PC-3 (cell line): ENCODE measurements around the gene CLASP1. TPM values are rescaled to one million over a fixed set of nuclear protein-coding genes. Genes with fewer than 3 reads are reported as not detected.

Source experiments
- ATAC-seq: fragments of 200-7000 bp; cut with Tn5 transposase; 2 replicates; pipeline ENCODE4 v1.9.1; 2020; ENCODE audit warnings: mild to moderate bottlenecking, moderate library complexity
- BruUV-seq: library from RNA; stranded (reverse); fragments of 400-500 nt; replicated peaks from 2 replicates; lab custom pipeline; 2021; lab: Mats Ljungman, UMichigan
- CTCF ChIA-PET: fragments of 300-600 bp; sonication (Branson Sonifier 250); formaldehyde crosslinking; loops from one replicate; lab custom pipeline; 2022; ENCODE audit warnings: antibody characterized with exemption; lab: Charles Lee
- POLR2A ChIA-PET: fragments of 300-600 bp; sonication (Branson Sonifier 250); formaldehyde crosslinking; loops from one replicate; lab custom pipeline; 2022; ENCODE audit warnings: antibody characterized with exemption; ENCODE audit not compliant: unreplicated experiment; lab: Charles Lee
- DNase-seq: peaks from one replicate; pipeline ENCODE4 v3.0.0-alpha.2; 2015
- H2AFZ ChIP-seq: fragments of 300-600 bp; sonication (generic); 2 replicates; pipeline ENCODE4 v1.6.0; 2016; ENCODE audit warnings: antibody characterized with exemption, low read length
- H3F3A ChIP-seq: fragments of 300-600 bp; sonication (generic); one replicate; pipeline ENCODE4 v1.6.0; 2017; ENCODE audit warnings: antibody characterized with exemption, low read length, control low read depth, mild to moderate bottlenecking; ENCODE audit not compliant: unreplicated experiment
- H3K27ac ChIP-seq: fragments of 300-600 bp; sonication (generic); 2 replicates; pipeline ENCODE4 v1.5.1; 2016; ENCODE audit warnings: mild to moderate bottlenecking, low read length
- H3K27me3 ChIP-seq: fragments of 300-600 bp; sonication (generic); 2 replicates; pipeline ENCODE4 v1.6.1; 2016; ENCODE audit warnings: low read length, mixed read lengths
- H3K36me3 ChIP-seq: fragments of 300-600 bp; sonication (generic); 2 replicates; pipeline ENCODE4 v1.6.1; 2016; ENCODE audit warnings: low read depth, mixed run types, low read length, mixed read lengths
- H3K4me1 ChIP-seq: fragments of 300-600 bp; sonication (generic); 2 replicates; pipeline ENCODE4 v1.5.1; 2016; ENCODE audit warnings: low read length; ENCODE audit not compliant: insufficient read depth
- H3K4me2 ChIP-seq: fragments of 300-600 bp; sonication (generic); 2 replicates; pipeline ENCODE4 v1.6.0; 2016; ENCODE audit warnings: low read length
- H3K4me3 ChIP-seq: fragments of 300-600 bp; sonication (generic); 2 replicates; pipeline ENCODE4 v1.5.1; 2016; ENCODE audit warnings: mild to moderate bottlenecking, low read length, mixed read lengths
- H3K79me2 ChIP-seq: fragments of 300-600 bp; sonication (generic); 2 replicates; pipeline ENCODE4 v1.6.1; 2017; ENCODE audit warnings: low read length, mixed read lengths
- H3K9ac ChIP-seq: fragments of 300-600 bp; sonication (generic); 2 replicates; pipeline ENCODE4 v1.6.0; 2016; ENCODE audit warnings: mild to moderate bottlenecking, low read length
- H3K9me2 ChIP-seq: fragments of 300-600 bp; sonication (generic); replicated peaks from 2 replicates; pipeline ENCODE4 v1.6.1; 2016; ENCODE audit warnings: mixed run types, low read length, mixed read lengths
- H3K9me3 ChIP-seq: fragments of 300-600 bp; sonication (generic); 2 replicates; pipeline ENCODE4 v1.6.1; 2016; ENCODE audit warnings: low read length, mixed read lengths
- H4K20me1 ChIP-seq: fragments of 300-600 bp; sonication (generic); 2 replicates; pipeline ENCODE4 v1.6.1; 2016; ENCODE audit warnings: low read length, mixed read lengths
- EZH2 ChIP-seq: fragments of 300-600 bp; sonication (generic); IDR thresholded peaks from one replicate; pipeline ENCODE4 v1.6.1; 2017; ENCODE audit warnings: antibody characterized with exemption, mild to moderate bottlenecking, low read length; ENCODE audit not compliant: unreplicated experiment
- EZH2phosphoT487 ChIP-seq: fragments of 300-600 bp; sonication (generic); IDR thresholded peaks from 2 replicates; pipeline ENCODE4 v1.6.1; 2018; ENCODE audit warnings: mild to moderate bottlenecking, antibody characterized with exemption, low read length, borderline replicate concordance
- intact Hi-C: fragments of 100-400 bp; cut with micrococcal nuclease; formaldehyde crosslinking; loops from 2 replicates; pipeline ENCODE4 v1.9.0; 2023
- total RNA-seq: library from RNA; depleted of rRNA; stranded (reverse); fragments of >200 nt; gene quantifications from 2 replicates; pipeline ENCODE4 v1.2.3, GENCODE V29; 2014
- TF ChIP-seq, protein P1 (sequence below): fragments of 300-600 bp; sonication (generic); conservative IDR thresholded peaks from 2 replicates; pipeline ENCODE4 v1.5.1; 2017; ENCODE audit warnings: antibody characterized with exemption, low read depth, mild to moderate bottlenecking, low read length

Gene CLASP1
- total RNA-seq, 1 experiment from 2014 or later = 24.3 TPM

DNA sequence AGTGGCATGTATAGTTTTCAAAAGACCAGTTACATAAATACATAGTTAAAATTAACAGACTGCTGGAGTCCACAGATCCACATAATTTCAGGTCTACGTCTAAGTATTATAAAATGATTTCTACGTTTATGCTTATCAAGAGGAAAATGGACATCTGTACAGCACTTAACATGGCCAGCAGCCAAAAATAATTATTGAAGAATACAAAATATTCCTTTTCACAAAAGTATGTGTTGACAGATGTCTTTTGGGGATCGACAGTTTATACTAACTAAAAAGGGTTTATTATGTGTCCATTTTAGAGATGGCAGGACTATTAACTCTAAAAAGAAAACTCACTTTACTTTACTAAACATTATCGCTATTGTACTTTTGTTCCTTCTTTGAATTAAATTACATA lies 231.4 kb downstream of the CLASP1 start:
- H3K4me1 ChIP-seq = no peaks in the 10 kb centered on the region
- no peak overlapping the region for H3K27ac ChIP-seq
- no peaks in the 10 kb centered on the region for H3F3A ChIP-seq
- H3K9ac ChIP-seq = no peak overlapping the region
- ATAC-seq (no peak), DNase-seq (no peak)
- H3K36me3 ChIP-seq = peaks cover 9% of the 10 kb centered on the region; the same call in 1 of the 2 replicates
- H3K4me3 ChIP-seq = no peak overlapping the region
- no peak overlapping the region for H2AFZ ChIP-seq
- POLR2A ChIA-PET = no interaction called here
- no peak overlapping the region for H3K4me2 ChIP-seq
- BruUV-seq = no TSS peak
- no peaks in the 10 kb centered on the region for H3K9me3 ChIP-seq
- H3K27me3 ChIP-seq = no peaks in the 10 kb centered on the region
- intact Hi-C loops = no loop called here
- CTCF ChIA-PET = no interaction called here
- H3K9me2 ChIP-seq = no peaks in the 10 kb centered on the region
- no peaks in the 10 kb centered on the region for H3K79me2 ChIP-seq
- TF ChIP-seq EZH2 (no peak), EZH2phosphoT487 (no peak)
- TF ChIP-seq, protein P1, sequence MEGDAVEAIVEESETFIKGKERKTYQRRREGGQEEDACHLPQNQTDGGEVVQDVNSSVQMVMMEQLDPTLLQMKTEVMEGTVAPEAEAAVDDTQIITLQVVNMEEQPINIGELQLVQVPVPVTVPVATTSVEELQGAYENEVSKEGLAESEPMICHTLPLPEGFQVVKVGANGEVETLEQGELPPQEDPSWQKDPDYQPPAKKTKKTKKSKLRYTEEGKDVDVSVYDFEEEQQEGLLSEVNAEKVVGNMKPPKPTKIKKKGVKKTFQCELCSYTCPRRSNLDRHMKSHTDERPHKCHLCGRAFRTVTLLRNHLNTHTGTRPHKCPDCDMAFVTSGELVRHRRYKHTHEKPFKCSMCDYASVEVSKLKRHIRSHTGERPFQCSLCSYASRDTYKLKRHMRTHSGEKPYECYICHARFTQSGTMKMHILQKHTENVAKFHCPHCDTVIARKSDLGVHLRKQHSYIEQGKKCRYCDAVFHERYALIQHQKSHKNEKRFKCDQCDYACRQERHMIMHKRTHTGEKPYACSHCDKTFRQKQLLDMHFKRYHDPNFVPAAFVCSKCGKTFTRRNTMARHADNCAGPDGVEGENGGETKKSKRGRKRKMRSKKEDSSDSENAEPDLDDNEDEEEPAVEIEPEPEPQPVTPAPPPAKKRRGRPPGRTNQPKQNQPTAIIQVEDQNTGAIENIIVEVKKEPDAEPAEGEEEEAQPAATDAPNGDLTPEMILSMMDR = no peak
- H4K20me1 ChIP-seq = no peaks in the 10 kb centered on the region

DNA sequence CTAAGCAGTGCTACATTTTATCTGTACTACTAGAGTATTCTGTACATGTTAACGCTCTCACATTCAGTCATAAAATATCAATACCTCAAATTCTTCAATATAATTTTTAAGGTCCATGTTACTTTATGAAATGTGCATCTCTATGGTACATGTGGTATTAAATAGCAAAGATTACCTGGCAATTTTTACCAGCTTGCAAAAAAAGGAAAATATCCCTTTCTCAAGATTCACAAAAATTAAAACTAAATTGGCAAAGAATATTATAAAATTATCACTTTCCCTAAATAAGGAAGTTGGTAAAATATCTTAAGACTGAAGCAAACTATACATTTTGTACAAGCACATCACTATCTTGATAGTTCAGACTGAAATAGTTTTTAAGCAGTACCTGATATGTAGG lies 233.5 kb downstream of the CLASP1 start:
- TF ChIP-seq, protein P1 = no peak
- no peak for TF ChIP-seq EZH2phosphoT487
- no peak for TF ChIP-seq EZH2
- intact Hi-C loops = no loop called here
- no peak overlapping the region for H2AFZ ChIP-seq
- H3K9ac ChIP-seq = no peak overlapping the region
- ATAC-seq (no peak), DNase-seq (no peak)
- no peaks in the 10 kb centered on the region for H3K79me2 ChIP-seq
- no peaks in the 10 kb centered on the region for H3K4me1 ChIP-seq
- no peak overlapping the region for H3K27ac ChIP-seq
- H4K20me1 ChIP-seq = no peaks in the 10 kb centered on the region
- no peaks in the 10 kb centered on the region for H3K27me3 ChIP-seq
- H3K9me3 ChIP-seq = no peaks in the 10 kb centered on the region
- ChIA-PET CTCF (no interaction called here), POLR2A (no interaction called here)
- peaks cover 8% of the 10 kb centered on the region; the same call in 1 of the 2 replicates for H3K36me3 ChIP-seq
- no TSS peak for BruUV-seq
- H3K4me3 ChIP-seq = no peak overlapping the region
- no peak overlapping the region for H3K4me2 ChIP-seq
- no peaks in the 10 kb centered on the region for H3F3A ChIP-seq
- H3K9me2 ChIP-seq = no peaks in the 10 kb centered on the region

DNA sequence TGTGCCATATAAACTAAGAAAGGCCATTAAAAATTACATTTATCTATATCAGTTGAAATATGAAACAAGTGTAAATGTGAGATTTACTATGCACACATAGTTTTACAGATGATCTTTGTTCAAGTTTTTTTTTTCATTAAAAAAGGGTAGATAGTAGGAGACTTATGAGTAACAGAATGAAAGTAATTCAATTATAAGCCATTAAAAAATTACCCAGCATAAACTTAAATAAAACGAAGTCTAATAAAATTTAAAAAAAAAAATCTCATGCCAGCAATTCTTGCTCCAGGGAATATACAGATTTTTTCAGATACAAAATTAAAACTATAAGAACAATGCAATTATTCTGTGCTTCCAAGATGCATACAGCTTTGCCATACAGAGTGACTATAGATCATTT lies 236.9 kb downstream of the CLASP1 start:
- Histone ChIP-seq H4K20me1 (no peaks in the 10 kb centered on the region), H3K79me2 (no peaks in the 10 kb centered on the region), H3K9me2 (no peaks in the 10 kb centered on the region), H3K9ac (no peak overlapping the region), H3K27me3 (no peaks in the 10 kb centered on the region), H3K4me3 (no peak overlapping the region), H2AFZ (no peak overlapping the region), H3K4me2 (no peak overlapping the region), H3K27ac (no peak overlapping the region), H3K9me3 (no peaks in the 10 kb centered on the region), H3F3A (no peaks in the 10 kb centered on the region), H3K36me3 (peaks cover 15% of the 10 kb centered on the region), H3K4me1 (0 out of 2 replicates have a peak, but pooled peaks cover 3% of the 10 kb centered on the region)
- TF ChIP-seq, protein P1 = no peak
- TF ChIP-seq EZH2phosphoT487 = no peak
- no peak for TF ChIP-seq EZH2
- ChIA-PET POLR2A (no interaction called here), CTCF (no interaction called here)
- intact Hi-C loops = no loop called here
- no TSS peak for BruUV-seq
- ATAC-seq = no peak
- DNase-seq = no peak
